ENCODE measurements around the gene PPARD. TPM values are rescaled to one million over a fixed set of nuclear protein-coding genes. Genes with fewer than 3 reads are reported as not detected.
"Not testable (repeated sequence)": the region's sequence is repeated elsewhere in the genome, so short reads cannot be mapped to it uniquely, and the experiment has no call there.

The PPARD gene
- total and polyA plus RNA-seq, 2 experiments from 2014 or later, result 9.1 to 20.4 TPM

- Histone ChIP-seq H2AFZ (no peak overlapping the region), H3K9me2 (replicated peaks; ENCODE audit: insufficient read depth) (no peaks in the 10 kb centered on the region), H4K20me1 (ENCODE audit: insufficient read depth, poor library complexity, severe bottlenecking) (no peaks in the 10 kb centered on the region), H3K27me3 (no peaks in the 10 kb centered on the region), H3K79me2 (peaks cover 17% of the 10 kb centered on the region), H3K4me3 (no peak overlapping the region), H3K9me3 (ENCODE audit: low read depth) (no peaks in the 10 kb centered on the region), H3K4me2 (peak overlapping the region; percentile 62), H3K27ac (peak overlapping the region; percentile 65), H3K36me3 (replicated peaks; ENCODE audit: insufficient read depth, low read depth) (no peaks in the 10 kb centered on the region), H3K4me1 (ENCODE audit: insufficient read depth) (peaks cover 11% of the 10 kb centered on the region)
- TF ChIP-seq EZH2 (IDR thresholded peaks at IDR 0.05; ENCODE audit: borderline replicate concordance), result no peak
- peak; percentile 38 for DNase-seq (ENCODE audit: low spot score)
- 55% methylated on average over 11 of the region's 14 CpGs for WGBS (ENCODE audit: low lambda C conversion rate, missing lambda C conversion rate)
These were observed 43.3 kb downstream of the PPARD start for GRCh38 chr6:35385457-35386202.

- Histone ChIP-seq H4K20me1 (ENCODE audit: insufficient read depth, poor library complexity, severe bottlenecking) (no peaks in the 10 kb centered on the region), H3K36me3 (replicated peaks; ENCODE audit: insufficient read depth, low read depth) (no peaks in the 10 kb centered on the region), H3K9me2 (replicated peaks; ENCODE audit: insufficient read depth) (no peaks in the 10 kb centered on the region), H3K4me2 (no peak overlapping the region), H3K79me2 (peaks cover 11% of the 10 kb centered on the region), H3K4me3 (no peak overlapping the region), H3K27me3 (no peaks in the 10 kb centered on the region), H3K27ac (no peak overlapping the region), H3K4me1 (ENCODE audit: insufficient read depth) (peaks cover 11% of the 10 kb centered on the region), H2AFZ (no peak overlapping the region), H3K9me3 (ENCODE audit: low read depth) (no peaks in the 10 kb centered on the region)
- no peak for DNase-seq (ENCODE audit: low spot score)
- WGBS (ENCODE audit: low lambda C conversion rate, missing lambda C conversion rate), result 86% methylated on average over 4 of the region's 4 CpGs
- TF ChIP-seq EZH2 (IDR thresholded peaks at IDR 0.05; ENCODE audit: borderline replicate concordance) (no peak), CTCF (IDR thresholded peaks at IDR 0.05; ENCODE audit: poor library complexity) (no peak), EZH2phosphoT487 (IDR thresholded peaks at IDR 0.05; ENCODE audit: low read depth, severe bottlenecking, unreplicated experiment) (no peak)
These were observed 44.6 kb downstream of the PPARD start for GRCh38 chr6:35386989-35387388.

- no peak for DNase-seq (ENCODE audit: low spot score)
- 93% methylated on average over 5 of the region's 5 CpGs for WGBS (ENCODE audit: low lambda C conversion rate, missing lambda C conversion rate)
- H4K20me1 ChIP-seq (ENCODE audit: insufficient read depth, poor library complexity, severe bottlenecking), result no peaks in the 10 kb centered on the region
- H3K9me2 ChIP-seq (replicated peaks; ENCODE audit: insufficient read depth), result no peaks in the 10 kb centered on the region
- no peak overlapping the region for H3K27ac ChIP-seq
- H3K4me2 ChIP-seq, result no peak overlapping the region
- H2AFZ ChIP-seq, result no peak overlapping the region
- no peak for TF ChIP-seq CTCF (IDR thresholded peaks at IDR 0.05; ENCODE audit: poor library complexity)
- TF ChIP-seq EZH2 (IDR thresholded peaks at IDR 0.05; ENCODE audit: borderline replicate concordance), result no peak
- TF ChIP-seq EZH2phosphoT487 (IDR thresholded peaks at IDR 0.05; ENCODE audit: low read depth, severe bottlenecking, unreplicated experiment), result no peak
- H3K9me3 ChIP-seq (ENCODE audit: low read depth), result no peaks in the 10 kb centered on the region
- no peaks in the 10 kb centered on the region for H3K27me3 ChIP-seq
- H3K36me3 ChIP-seq (replicated peaks; ENCODE audit: insufficient read depth, low read depth), result no peaks in the 10 kb centered on the region
- H3K79me2 ChIP-seq, result peaks cover 8% of the 10 kb centered on the region
- no peak overlapping the region for H3K4me3 ChIP-seq
- peaks cover 11% of the 10 kb centered on the region for H3K4me1 ChIP-seq (ENCODE audit: insufficient read depth)
These were observed 45.7 kb downstream of the PPARD start for GRCh38 chr6:35388030-35388429.

GRCh38 chr6:35388772-35389352 is 46.5 kb downstream of the PPARD start:
- H3K4me3 ChIP-seq, result no peak overlapping the region
- DNase-seq (ENCODE audit: low spot score), result no peak
- no peaks in the 10 kb centered on the region for H4K20me1 ChIP-seq (ENCODE audit: insufficient read depth, poor library complexity, severe bottlenecking)
- H3K4me2 ChIP-seq, result no peak overlapping the region
- H3K79me2 ChIP-seq, result peaks cover 7% of the 10 kb centered on the region
- no peak overlapping the region for H3K27ac ChIP-seq
- WGBS (ENCODE audit: low lambda C conversion rate, missing lambda C conversion rate), result 97% methylated on average over 5 of the region's 5 CpGs
- no peak for TF ChIP-seq CTCF (IDR thresholded peaks at IDR 0.05; ENCODE audit: poor library complexity)
- no peaks in the 10 kb centered on the region for H3K27me3 ChIP-seq
- H3K4me1 ChIP-seq (ENCODE audit: insufficient read depth), result peaks cover 11% of the 10 kb centered on the region
- H2AFZ ChIP-seq, result no peak overlapping the region
- H3K9me2 ChIP-seq (replicated peaks; ENCODE audit: insufficient read depth), result no peaks in the 10 kb centered on the region
- H3K36me3 ChIP-seq (replicated peaks; ENCODE audit: insufficient read depth, low read depth), result no peaks in the 10 kb centered on the region
- no peaks in the 10 kb centered on the region for H3K9me3 ChIP-seq (ENCODE audit: low read depth)

GRCh38 chr6:35389386-35389785 is 47.0 kb downstream of the PPARD start:
- H3K4me1 ChIP-seq (ENCODE audit: insufficient read depth), result peaks cover 11% of the 10 kb centered on the region
- not testable (repeated sequence) for H3K79me2 ChIP-seq; H3K27ac ChIP-seq; H3K27me3 ChIP-seq; H3K36me3 ChIP-seq (replicated peaks; ENCODE audit: insufficient read depth, low read depth); H4K20me1 ChIP-seq (ENCODE audit: insufficient read depth, poor library complexity, severe bottlenecking); H3K9me3 ChIP-seq (ENCODE audit: low read depth); H3K4me3 ChIP-seq; H2AFZ ChIP-seq; DNase-seq (ENCODE audit: low spot score); H3K9me2 ChIP-seq (replicated peaks; ENCODE audit: insufficient read depth); H3K4me2 ChIP-seq
- whole genome bisulfite sequencing (ENCODE audit: low lambda C conversion rate, missing lambda C conversion rate), result 84% methylated on average over 9 of the region's 9 CpGs
